Activated CD4-positive, alpha-beta T cell treated with anti-CD3 and anti-CD28 coated beads, Interleukin-2, amount 10 ng/mL, durations not matched to agents 7 days and 5 days (primary cell): ENCODE data around the gene PCDH9. TPM values are rescaled to one million over a fixed set of nuclear protein-coding genes. Genes with fewer than 3 reads are reported as not detected.

ENCODE experiments used
- CTCF ChIA-PET: fragments of 350-600 bp; sonication (Branson Sonifier 250); formaldehyde crosslinking; loops from one replicate; lab custom pipeline; 2021; ENCODE audit warnings: antibody characterized with exemption; lab: Charles Lee
- POLR2A ChIA-PET: fragments of 350-600 bp; sonication (Branson Sonifier 250); formaldehyde crosslinking; loops from one replicate; lab custom pipeline; 2021; ENCODE audit warnings: antibody characterized with exemption; lab: Charles Lee
- DNase-seq: peaks from one replicate; pipeline ENCODE4 v3.0.0-alpha.2; 2020
- H3K27ac Mint-ChIP-seq: one replicate; pipeline ENCODE4 v1.8.0; 2021; ENCODE audit warnings: mild to moderate bottlenecking, moderate library complexity, mixed read lengths
- H3K27me3 Mint-ChIP-seq: one replicate; pipeline ENCODE4 v1.8.0; 2021; ENCODE audit warnings: mixed read lengths
- H3K36me3 Mint-ChIP-seq: one replicate; pipeline ENCODE4 v1.8.0; 2021; ENCODE audit warnings: low read depth, mixed read lengths
- H3K4me1 Mint-ChIP-seq: one replicate; pipeline ENCODE4 v1.8.0; 2021; ENCODE audit warnings: mixed read lengths
- H3K4me3 Mint-ChIP-seq: one replicate; pipeline ENCODE4 v1.8.0; 2021; ENCODE audit warnings: mild to moderate bottlenecking, moderate library complexity, mixed read lengths
- H3K9me3 Mint-ChIP-seq: one replicate; pipeline ENCODE4 v1.8.0; 2021; ENCODE audit warnings: mixed read lengths
- total RNA-seq, 2 experiments: library from RNA; stranded (reverse); gene quantifications; one replicate each; pipeline ENCODE4 v1.2.3, GENCODE V29; 2021

The PCDH9 gene
- total RNA-seq, 2 experiments from 2014 or later: 0.25 to 0.30 TPM

- no peaks in the 10 kb centered on the region for H3K9me3 Mint-ChIP-seq
- H3K4me3 Mint-ChIP-seq: no peak overlapping the region
- no peaks in the 10 kb centered on the region for H3K4me1 Mint-ChIP-seq
- no peak for DNase-seq
- no peak overlapping the region for H3K27ac Mint-ChIP-seq
- H3K27me3 Mint-ChIP-seq: no peaks in the 10 kb centered on the region
- ChIA-PET CTCF (no interaction called here), POLR2A (no interaction called here)
- H3K36me3 Mint-ChIP-seq: no peaks in the 10 kb centered on the region
These were observed 84.2 kb downstream of the PCDH9 start for GRCh38 chr13:67145950-67146349.

DNA sequence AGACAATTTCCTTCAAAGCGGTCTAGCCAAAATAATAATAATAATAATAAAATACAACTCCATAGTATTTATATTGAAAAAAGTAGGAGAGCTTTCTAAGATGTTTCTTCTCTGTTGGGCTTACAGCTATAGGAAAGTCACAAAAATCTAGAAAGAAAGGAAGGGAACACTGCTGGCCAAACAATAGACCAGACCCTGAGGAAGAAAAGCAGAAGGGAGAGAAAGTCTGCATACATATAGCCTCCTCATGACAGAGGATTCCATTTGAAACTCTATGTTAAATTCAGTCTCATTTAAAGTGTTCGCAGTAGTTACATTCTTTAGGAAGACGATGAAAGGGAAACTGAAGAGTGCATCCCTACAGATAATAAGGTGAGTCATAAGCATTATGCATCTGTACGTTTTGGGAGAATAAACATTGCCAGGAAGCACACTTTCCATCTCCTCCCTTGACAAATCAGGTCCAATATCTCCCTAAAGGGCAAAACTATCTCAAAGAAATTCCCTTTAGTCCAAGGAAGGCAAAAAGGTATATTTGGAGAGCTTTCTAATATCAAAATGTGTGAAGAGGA is 86.5 kb downstream of the PCDH9 start:
- Mint-ChIP-seq H3K27ac (no peak overlapping the region), H3K27me3 (no peaks in the 10 kb centered on the region), H3K4me1 (no peaks in the 10 kb centered on the region), H3K36me3 (no peaks in the 10 kb centered on the region), H3K9me3 (no peaks in the 10 kb centered on the region), H3K4me3 (no peak overlapping the region)
- DNase-seq: no peak
- POLR2A ChIA-PET: no interaction called here
- CTCF ChIA-PET: interaction anchor here (0.8 kb wide), 1 partner anchor 12 kb away, joined by 3 read pairs; no protein-coding TSS in a partner anchor

DNA sequence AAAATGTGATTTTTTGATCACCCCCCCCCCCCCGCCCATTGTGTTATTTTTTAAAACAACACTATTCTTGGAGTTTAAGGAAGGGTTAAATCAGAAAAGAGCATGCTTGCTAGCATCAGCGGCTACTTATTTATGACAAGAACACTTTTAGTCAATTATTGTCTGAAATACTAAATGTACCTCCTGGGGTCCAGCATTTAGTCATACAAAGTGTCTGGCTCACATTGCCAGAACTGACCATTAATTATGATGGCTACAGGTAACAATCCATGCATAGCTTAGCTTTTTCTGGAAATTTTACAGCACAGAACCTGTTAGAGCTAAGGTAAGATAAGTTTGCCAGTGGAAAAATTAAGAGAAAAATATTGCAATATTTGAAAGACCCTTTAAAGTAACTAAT is 90.1 kb downstream of the PCDH9 start:
- DNase-seq: no peak
- no peaks in the 10 kb centered on the region for H3K9me3 Mint-ChIP-seq
- CTCF ChIA-PET: no interaction called here
- H3K27me3 Mint-ChIP-seq: no peaks in the 10 kb centered on the region
- H3K36me3 Mint-ChIP-seq: no peaks in the 10 kb centered on the region
- H3K27ac Mint-ChIP-seq: no peak overlapping the region
- POLR2A ChIA-PET: no interaction called here
- H3K4me1 Mint-ChIP-seq: no peaks in the 10 kb centered on the region
- no peak overlapping the region for H3K4me3 Mint-ChIP-seq

- Mint-ChIP-seq H3K4me1 (peaks cover 2% of the 10 kb centered on the region), H3K36me3 (no peaks in the 10 kb centered on the region), H3K27ac (no peak overlapping the region), H3K4me3 (no peak overlapping the region), H3K27me3 (no peaks in the 10 kb centered on the region), H3K9me3 (no peaks in the 10 kb centered on the region)
- CTCF ChIA-PET: no interaction called here
- POLR2A ChIA-PET: no interaction called here
- DNase-seq: no peak
These were observed 90.6 kb downstream of the PCDH9 start for GRCh38 chr13:67139551-67139950.

GRCh38 chr13:67138970-67139369 is 91.2 kb downstream of the PCDH9 start:
- no peak for DNase-seq
- Mint-ChIP-seq H3K27ac (no peak overlapping the region), H3K36me3 (no peaks in the 10 kb centered on the region), H3K4me3 (no peak overlapping the region), H3K9me3 (no peaks in the 10 kb centered on the region), H3K4me1 (peaks cover 8% of the 10 kb centered on the region), H3K27me3 (no peaks in the 10 kb centered on the region)
- POLR2A ChIA-PET: no interaction called here
- CTCF ChIA-PET: no interaction called here

DNA sequence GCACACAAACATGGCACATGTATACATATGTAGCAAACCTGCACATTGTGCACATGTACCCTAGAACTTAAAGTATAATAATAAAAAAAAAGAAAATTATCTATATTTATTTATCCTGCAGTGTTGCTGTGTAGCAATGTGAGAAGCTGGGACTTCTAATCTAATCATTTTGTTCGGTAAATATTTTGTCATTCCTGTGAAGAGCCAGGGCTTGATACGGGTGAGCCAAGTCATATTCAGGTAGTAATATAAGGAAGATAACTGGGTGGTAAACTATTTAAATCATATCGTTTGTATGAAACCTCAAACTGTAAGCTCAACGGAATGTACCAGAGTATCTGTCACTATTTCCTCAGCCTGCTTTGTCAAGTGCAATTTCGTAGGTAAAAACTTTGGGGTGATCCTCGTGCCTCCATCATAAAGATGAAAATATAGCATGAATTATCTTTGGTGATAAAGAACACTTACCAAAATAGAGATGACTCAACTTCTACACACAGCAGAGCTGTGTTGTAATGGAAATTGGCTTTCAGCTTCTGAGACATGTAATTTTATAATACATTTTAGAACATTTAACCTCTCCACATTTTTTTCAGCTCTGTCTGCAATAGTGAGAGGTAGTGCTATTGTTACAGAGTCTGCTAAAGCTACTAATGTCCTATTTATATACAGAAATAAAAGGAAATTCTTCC is 92.9 kb downstream of the PCDH9 start:
- H3K4me1 Mint-ChIP-seq: peaks cover 9% of the 10 kb centered on the region
- ChIA-PET CTCF (no interaction called here), POLR2A (no interaction called here)
- H3K27ac Mint-ChIP-seq: no peak overlapping the region
- no peak overlapping the region for H3K4me3 Mint-ChIP-seq
- H3K9me3 Mint-ChIP-seq: no peaks in the 10 kb centered on the region
- H3K36me3 Mint-ChIP-seq: no peaks in the 10 kb centered on the region
- no peaks in the 10 kb centered on the region for H3K27me3 Mint-ChIP-seq
- DNase-seq: no peak

DNA sequence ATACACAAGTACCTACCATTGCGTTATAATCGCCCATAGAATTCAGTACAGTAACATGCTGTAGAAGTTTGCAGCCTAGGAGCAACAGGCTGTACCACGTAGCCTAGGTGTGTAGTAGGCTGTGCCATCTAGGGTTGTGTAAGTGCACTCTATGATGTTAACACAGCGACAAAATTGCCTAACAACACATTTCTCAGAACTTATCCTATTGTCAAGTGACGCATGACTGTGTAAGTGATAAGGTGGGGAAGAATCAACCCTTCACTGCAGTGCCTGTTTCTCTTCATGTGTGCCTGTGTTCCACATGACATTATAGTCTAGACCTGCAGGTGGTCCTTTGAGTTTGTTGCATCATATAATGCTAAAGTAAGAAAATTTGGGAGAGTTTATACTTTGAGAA is 94.0 kb downstream of the PCDH9 start:
- no peak overlapping the region for H3K4me3 Mint-ChIP-seq
- no peaks in the 10 kb centered on the region for H3K27me3 Mint-ChIP-seq
- no peak for DNase-seq
- H3K9me3 Mint-ChIP-seq: no peaks in the 10 kb centered on the region
- peaks cover 10% of the 10 kb centered on the region for H3K4me1 Mint-ChIP-seq
- no peak overlapping the region for H3K27ac Mint-ChIP-seq
- POLR2A ChIA-PET: no interaction called here
- CTCF ChIA-PET: no interaction called here
- H3K36me3 Mint-ChIP-seq: no peaks in the 10 kb centered on the region

DNA sequence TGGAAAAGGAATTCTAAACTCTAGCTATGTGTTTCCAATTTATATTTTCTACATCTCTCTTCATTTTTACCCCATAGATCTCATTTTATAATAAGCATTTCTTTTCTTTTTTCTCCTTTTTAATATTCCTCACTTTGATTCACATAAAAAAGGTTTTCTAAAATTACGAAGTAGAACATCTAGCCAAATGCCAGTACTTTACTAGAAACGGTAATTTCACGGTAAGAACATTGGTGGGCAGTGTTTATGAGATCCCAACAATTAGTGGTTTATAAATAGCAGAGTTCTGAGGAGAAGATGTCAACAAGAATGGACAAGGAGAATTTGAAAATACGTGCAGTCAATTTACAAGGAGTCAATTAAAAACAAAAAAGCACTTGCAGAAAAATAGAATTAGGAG is 94.8 kb downstream of the PCDH9 start:
- DNase-seq: no peak
- Mint-ChIP-seq H3K27ac (no peak overlapping the region), H3K36me3 (no peaks in the 10 kb centered on the region), H3K27me3 (no peaks in the 10 kb centered on the region), H3K4me3 (no peak overlapping the region), H3K9me3 (no peaks in the 10 kb centered on the region), H3K4me1 (peaks cover 10% of the 10 kb centered on the region)
- ChIA-PET POLR2A (no interaction called here), CTCF (no interaction called here)

DNA sequence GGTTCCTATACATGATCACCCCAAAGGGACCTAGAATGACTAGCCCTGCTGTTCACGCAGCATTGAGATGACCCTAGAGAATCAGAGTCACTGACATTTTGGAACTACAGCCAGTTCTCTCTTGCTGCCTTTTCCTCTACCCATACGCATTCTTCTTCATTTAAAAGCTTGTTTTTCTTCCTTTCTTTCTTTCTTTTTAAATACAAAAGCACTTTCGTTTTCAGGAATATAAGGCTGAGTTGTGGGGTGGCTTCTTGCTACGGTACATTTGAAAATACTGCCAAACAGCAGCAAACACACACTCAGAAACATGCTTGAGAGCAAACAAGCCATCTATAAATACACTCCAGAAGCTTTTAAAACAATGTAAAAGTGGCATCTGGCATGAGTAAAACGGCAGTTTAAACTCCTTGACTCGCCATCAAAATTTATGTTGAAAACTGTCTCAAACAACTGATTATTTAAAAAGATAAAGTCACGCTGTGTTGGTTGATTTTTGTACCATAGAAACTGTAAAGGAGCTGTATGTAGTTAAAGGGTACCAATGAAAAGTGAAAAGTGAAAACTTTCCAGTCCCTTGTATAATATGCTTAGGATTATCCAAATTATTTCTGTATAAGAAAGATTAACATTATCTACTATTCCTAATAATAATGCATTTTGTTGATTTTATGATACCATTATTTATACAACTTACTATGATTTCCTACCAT is 95.6 kb downstream of the PCDH9 start:
- Mint-ChIP-seq H3K4me1 (peaks cover 10% of the 10 kb centered on the region), H3K36me3 (no peaks in the 10 kb centered on the region), H3K9me3 (no peaks in the 10 kb centered on the region), H3K27me3 (no peaks in the 10 kb centered on the region), H3K27ac (peak overlapping the region; percentile 43), H3K4me3 (peak overlapping the region; percentile 43)
- POLR2A ChIA-PET: no interaction called here
- CTCF ChIA-PET: no interaction called here
- no peak for DNase-seq

DNA sequence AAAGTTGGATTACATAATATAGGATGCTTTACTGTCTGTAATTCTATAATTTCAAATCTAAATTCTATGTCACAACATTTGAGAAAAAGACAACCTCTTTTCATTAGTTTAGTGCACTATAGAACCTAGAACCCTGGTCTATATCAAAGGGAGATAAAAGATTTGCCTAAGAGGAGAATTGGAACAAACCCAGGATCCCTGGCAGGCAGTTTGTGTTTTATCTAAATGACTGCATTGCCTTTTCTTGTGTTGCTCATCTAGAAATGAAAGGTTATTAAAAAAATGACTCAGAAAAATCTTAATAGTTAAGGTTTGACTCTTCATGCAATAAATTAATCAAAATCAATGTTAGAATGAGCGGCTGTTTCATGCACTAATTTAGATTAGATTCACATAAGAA is 96.7 kb downstream of the PCDH9 start:
- no peak for DNase-seq
- Mint-ChIP-seq H3K4me1 (peaks cover 10% of the 10 kb centered on the region), H3K36me3 (no peaks in the 10 kb centered on the region), H3K27ac (no peak overlapping the region), H3K9me3 (no peaks in the 10 kb centered on the region), H3K27me3 (no peaks in the 10 kb centered on the region), H3K4me3 (no peak overlapping the region)
- ChIA-PET POLR2A (no interaction called here), CTCF (no interaction called here)

DNA sequence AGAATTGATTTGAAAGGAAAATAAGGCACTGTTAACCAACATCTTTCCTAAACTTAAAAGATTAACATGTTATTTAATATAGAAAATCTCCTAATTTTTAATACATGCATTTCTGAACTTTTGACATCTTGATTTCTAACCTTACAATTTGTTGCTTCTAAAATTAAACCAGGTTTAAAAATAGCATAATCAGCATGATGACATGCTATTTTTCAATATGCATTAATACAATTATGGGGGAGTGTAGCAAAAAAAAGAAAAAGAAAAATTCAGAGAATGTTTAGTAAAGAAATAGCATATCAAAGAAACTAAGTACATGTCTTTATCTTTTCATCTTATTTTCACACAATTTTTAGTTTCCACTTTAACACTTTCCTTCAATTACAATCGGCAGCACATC is 98.7 kb downstream of the PCDH9 start:
- Mint-ChIP-seq H3K27ac (no peak overlapping the region), H3K27me3 (no peaks in the 10 kb centered on the region), H3K4me3 (no peak overlapping the region), H3K36me3 (no peaks in the 10 kb centered on the region), H3K4me1 (peaks cover 10% of the 10 kb centered on the region), H3K9me3 (no peaks in the 10 kb centered on the region)
- POLR2A ChIA-PET: no interaction called here
- no peak for DNase-seq
- CTCF ChIA-PET: no interaction called here

- H3K4me1 Mint-ChIP-seq: peaks cover 10% of the 10 kb centered on the region
- DNase-seq: no peak
- H3K4me3 Mint-ChIP-seq: no peak overlapping the region
These were observed 99.7 kb downstream of the PCDH9 start for GRCh38 chr13:67130444-67130843.

GRCh38 chr13:67128136-67128535 is 102.0 kb downstream of the PCDH9 start:
- H3K9me3 Mint-ChIP-seq: no peaks in the 10 kb centered on the region
- ChIA-PET CTCF (no interaction called here), POLR2A (no interaction called here)
- DNase-seq: no peak
- H3K4me1 Mint-ChIP-seq: peaks cover 2% of the 10 kb centered on the region
- H3K27ac Mint-ChIP-seq: no peak overlapping the region
- no peak overlapping the region for H3K4me3 Mint-ChIP-seq
- no peaks in the 10 kb centered on the region for H3K27me3 Mint-ChIP-seq
- no peaks in the 10 kb centered on the region for H3K36me3 Mint-ChIP-seq

More at GRCh38 chr13:67130444-67130843, 99.7 kb downstream of the PCDH9 start:
- H3K27me3 Mint-ChIP-seq: no peaks in the 10 kb centered on the region
- H3K9me3 Mint-ChIP-seq: no peaks in the 10 kb centered on the region
- H3K27ac Mint-ChIP-seq: no peak overlapping the region
- ChIA-PET CTCF (no interaction called here), POLR2A (no interaction called here)
- no peaks in the 10 kb centered on the region for H3K36me3 Mint-ChIP-seq
